Peyer's patch (tissue), 4 donors: ENCODE data around the gene NLRC3.

Experiments used
- CTCF ChIP-seq, 6 experiments: fragments of 450-650 bp in 4 of 6; fragments of 200-600 bp in 2 of 6; sonication (generic) in 1 of 6; IDR thresholded peaks; one replicate each; pipeline ENCODE4 v1.5.1; 2017 to 2019; ENCODE audit warnings: antibody characterized with exemption in 6 of 6, mild to moderate bottlenecking in 3 of 6, moderate library complexity in 1 of 6
- POLR2A ChIP-seq, 2 donors: fragments of 450-650 bp; IDR thresholded peaks; one replicate each; pipeline ENCODE4 v1.5.1; 2017; ENCODE audit warnings: antibody characterized with exemption in 2 of 2, mild to moderate bottlenecking in 2 of 2, moderate library complexity in 2 of 2

GRCh38 chr16:3599922-3600321 is 22.7 kb upstream of the NLRC3 start:
- TF ChIP-seq CTCF (IDR thresholded peaks at IDR 0.05), result no peak
- TF ChIP-seq POLR2A (IDR thresholded peaks at IDR 0.05), result no peak
